IPS-18a (cell line): Measurements from ENCODE around the gene PDCD2.

Source experiments
- H3K27ac ChIP-seq: one replicate; pipeline ENCODE4 v1.5.1; 2013; ENCODE audit warnings: low read length
- H3K27me3 ChIP-seq: one replicate; pipeline ENCODE4 v1.6.1; 2013; ENCODE audit warnings: mild to moderate bottlenecking, low read length; ENCODE audit not compliant: control insufficient read depth, insufficient read depth
- H3K36me3 ChIP-seq: one replicate; pipeline ENCODE4 v1.6.1; 2013; ENCODE audit warnings: low read depth, low read length; ENCODE audit not compliant: control insufficient read depth
- H3K4me1 ChIP-seq: one replicate; pipeline ENCODE4 v1.6.1; 2013; ENCODE audit warnings: low read depth, low read length; ENCODE audit not compliant: control insufficient read depth
- H3K4me3 ChIP-seq: one replicate; pipeline ENCODE4 v1.5.1; 2013; ENCODE audit warnings: low read length
- H3K9ac ChIP-seq: one replicate; pipeline ENCODE4 v1.6.1; 2013; ENCODE audit warnings: mild to moderate bottlenecking, low read length, moderate library complexity
- H3K9me3 ChIP-seq: one replicate; pipeline ENCODE4 v1.6.1; 2013; ENCODE audit warnings: low read depth, low read length; ENCODE audit not compliant: control insufficient read depth

The PDCD2 gene

GRCh38 chr6:170575250-170575649 lies 9.2 kb downstream of the PDCD2 start:
- Histone ChIP-seq H3K27ac (no peak overlapping the region), H3K9me3 (no peaks in the 10 kb centered on the region), H3K36me3 (peaks cover 39% of the 10 kb centered on the region), H3K27me3 (no peaks in the 10 kb centered on the region), H3K4me3 (no peak overlapping the region), H3K9ac (no peak overlapping the region), H3K4me1 (no peaks in the 10 kb centered on the region)

GRCh38 chr6:170572704-170573466 lies 11.6 kb downstream of the PDCD2 start:
- no peak overlapping the region for H3K4me3 ChIP-seq
- H3K27me3 ChIP-seq, result no peaks in the 10 kb centered on the region
- H3K9ac ChIP-seq, result no peak overlapping the region
- H3K9me3 ChIP-seq, result no peaks in the 10 kb centered on the region
- no peak overlapping the region for H3K27ac ChIP-seq
- no peaks in the 10 kb centered on the region for H3K4me1 ChIP-seq
- H3K36me3 ChIP-seq, result peaks cover 54% of the 10 kb centered on the region

GRCh38 chr6:170564936-170565530 lies 19.4 kb downstream of the PDCD2 start:
- Histone ChIP-seq H3K9ac (no peak overlapping the region), H3K9me3 (no peaks in the 10 kb centered on the region), H3K36me3 (peaks cover 46% of the 10 kb centered on the region), H3K4me1 (no peaks in the 10 kb centered on the region), H3K27me3 (no peaks in the 10 kb centered on the region), H3K27ac (no peak overlapping the region), H3K4me3 (no peak overlapping the region)

- H3K4me3 ChIP-seq, result no peak overlapping the region
- H3K9ac ChIP-seq, result no peak overlapping the region
- no peaks in the 10 kb centered on the region for H3K9me3 ChIP-seq
- H3K27me3 ChIP-seq, result no peaks in the 10 kb centered on the region
- H3K36me3 ChIP-seq, result peaks cover 31% of the 10 kb centered on the region
- H3K4me1 ChIP-seq, result no peaks in the 10 kb centered on the region
- H3K27ac ChIP-seq, result no peak overlapping the region
Observed at GRCh38 chr6:170561555-170561954, 22.9 kb downstream of the PDCD2 start.

GRCh38 chr6:170555305-170555704 lies 29.1 kb downstream of the PDCD2 start:
- no peak overlapping the region for H3K27ac ChIP-seq
- peak overlapping the region; percentile 99 for H3K4me3 ChIP-seq

GRCh38 chr6:170554796-170555137 lies 29.7 kb downstream of the PDCD2 start:
- Histone ChIP-seq H3K4me3 (peak overlapping the region; percentile 99), H3K36me3 (peaks cover 13% of the 10 kb centered on the region), H3K9me3 (no peaks in the 10 kb centered on the region), H3K27ac (peak overlapping the region; percentile 2), H3K9ac (peak overlapping the region; percentile 75), H3K27me3 (no peaks in the 10 kb centered on the region), H3K4me1 (peaks cover 9% of the 10 kb centered on the region)

More at GRCh38 chr6:170555305-170555704, 29.1 kb downstream of the PDCD2 start:
- Histone ChIP-seq H3K9me3 (no peaks in the 10 kb centered on the region), H3K27me3 (no peaks in the 10 kb centered on the region), H3K4me1 (peaks cover 9% of the 10 kb centered on the region), H3K9ac (peak overlapping the region; percentile 75), H3K36me3 (peaks cover 10% of the 10 kb centered on the region)

- H3K4me3 ChIP-seq, result peak within 1 kb of the TSS; percentile 99
- H3K27me3 ChIP-seq, result no peaks in the 10 kb centered on the region
- peak within 1 kb of the TSS; percentile 97 for H3K9ac ChIP-seq
- H3K9me3 ChIP-seq, result no peaks in the 10 kb centered on the region
- H3K27ac ChIP-seq, result peak within 1 kb of the TSS; percentile 34
- peaks cover 9% of the 10 kb centered on the region for H3K4me1 ChIP-seq
- H3K36me3 ChIP-seq, result peaks cover 19% of the 10 kb centered on the region
Observed at GRCh38 chr6:170554013-170554795, 30.2 kb downstream of the PDCD2 start, which contains the start of gene TBP. TSS of gene TBP (plus strand) at chr6:170554369. CDS start at chr6:170557030, 2,661 bp downstream.

GRCh38 chr6:170553534-170554012 lies 30.9 kb downstream of the PDCD2 start:
- H3K4me1 ChIP-seq, result peaks cover 9% of the 10 kb centered on the region
- H3K4me3 ChIP-seq, result peak overlapping the region; percentile 99
- no peaks in the 10 kb centered on the region for H3K9me3 ChIP-seq
- peak overlapping the region; percentile 97 for H3K9ac ChIP-seq
- H3K36me3 ChIP-seq, result peaks cover 20% of the 10 kb centered on the region
- H3K27ac ChIP-seq, result peak overlapping the region; percentile 34
- H3K27me3 ChIP-seq, result no peaks in the 10 kb centered on the region

- H3K4me1 ChIP-seq, result peaks cover 9% of the 10 kb centered on the region
- H3K4me3 ChIP-seq, result peak within 1 kb of the TSS; percentile 99
- no peaks in the 10 kb centered on the region for H3K27me3 ChIP-seq
- H3K27ac ChIP-seq, result peak within 1 kb of the TSS; percentile 95
- peaks cover 23% of the 10 kb centered on the region for H3K36me3 ChIP-seq
- peak within 1 kb of the TSS; percentile 97 for H3K9ac ChIP-seq
- no peaks in the 10 kb centered on the region for H3K9me3 ChIP-seq
Observed at GRCh38 chr6:170552765-170553533, 31.5 kb downstream of the PDCD2 start, which contains the start of gene PSMB1. TSS of gene PSMB1 (minus strand) at chr6:170553307. CDS start at chr6:170553242, 65 bp downstream.

- Histone ChIP-seq H3K27ac (no peak overlapping the region), H3K4me3 (no peak overlapping the region), H3K36me3 (peaks cover 88% of the 10 kb centered on the region), H3K9ac (no peak overlapping the region), H3K9me3 (no peaks in the 10 kb centered on the region), H3K4me1 (no peaks in the 10 kb centered on the region), H3K27me3 (no peaks in the 10 kb centered on the region)
Observed at GRCh38 chr6:170545405-170545804, 39.0 kb downstream of the PDCD2 start.
